Epithelial cell of prostate (primary cell): ENCODE results near the gene OLFML2B.
"Not testable (repeated sequence)": the region's sequence is repeated elsewhere in the genome, so short reads cannot be mapped to it uniquely, and the experiment has no call there.

ENCODE experiments used
- DNase-seq: peaks from one replicate; pipeline ENCODE4 v3.0.0-alpha.2; 2011; ENCODE audit warnings: low read depth, low spot score
- H3K27ac ChIP-seq: fragments of 450-650 bp; 2 replicates; pipeline ENCODE4 v1.5.1; 2017; ENCODE audit warnings: mild to moderate bottlenecking

Gene OLFML2B

GRCh38 chr1:162023547-162024501 is at the start of gene OLFML2B:
Gene OLFML2B (minus strand): TSS chr1:162023869. CDS start chr1:162023430, 439 bp downstream.
- no peak within 1 kb of the TSS for H3K27ac ChIP-seq
- DNase-seq: no peak

DNA sequence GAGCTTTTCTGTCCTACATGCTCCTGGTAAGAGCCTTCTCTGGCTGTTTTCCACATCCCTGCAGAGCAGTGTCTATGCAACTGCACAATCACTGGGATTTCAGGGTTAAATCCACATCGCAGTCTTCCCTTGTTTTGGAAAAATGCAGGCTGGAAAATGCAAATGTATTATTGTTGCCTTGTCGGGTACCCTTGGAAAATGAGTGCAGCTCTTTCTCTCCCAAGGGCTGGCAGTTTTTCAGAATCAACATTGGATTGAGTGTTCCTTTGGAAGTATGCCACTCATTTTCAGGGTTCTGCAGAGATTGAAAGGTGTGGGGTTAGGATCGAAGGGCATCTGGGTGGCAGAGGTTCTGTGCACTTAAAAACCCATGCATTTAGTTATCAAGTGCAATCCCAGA is 49.1 kb upstream of the OLFML2B start:
- H3K27ac ChIP-seq: no peak overlapping the region
- DNase-seq: no peak

GRCh38 chr1:162070825-162071224 is 47.2 kb upstream of the OLFML2B start:
- no peak for DNase-seq

DNA sequence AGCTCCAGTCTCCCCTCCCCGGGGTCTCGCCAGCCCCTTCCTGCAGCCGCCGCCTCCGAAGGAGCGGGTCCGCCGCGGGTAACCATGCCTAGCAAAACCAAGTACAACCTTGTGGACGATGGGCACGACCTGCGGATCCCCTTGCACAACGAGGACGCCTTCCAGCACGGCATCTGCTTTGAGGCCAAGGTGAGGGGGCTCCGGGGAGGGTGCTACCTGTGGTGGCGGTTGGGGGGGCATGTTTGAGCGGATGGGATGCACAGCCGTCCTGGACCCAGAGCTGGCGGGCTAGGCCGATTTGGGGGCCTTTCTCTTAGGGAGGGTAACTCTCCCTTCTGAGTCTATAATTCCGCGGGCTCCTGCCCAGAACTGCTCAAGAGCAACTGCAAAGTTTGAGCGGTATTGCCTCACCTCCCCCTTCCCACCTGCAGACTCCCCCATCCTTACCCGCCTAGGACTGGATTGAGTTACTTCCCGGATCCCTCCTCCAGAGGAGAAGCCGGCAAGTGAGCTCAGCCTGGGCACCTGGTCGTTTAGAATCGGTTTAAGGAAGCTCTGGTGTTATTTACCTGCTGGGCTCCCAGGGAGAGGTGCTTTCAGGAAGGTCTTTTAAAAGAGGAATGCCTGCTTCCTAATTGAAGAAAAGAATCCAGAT is 46.6 kb upstream of the OLFML2B start:
- H3K27ac ChIP-seq: no peak overlapping the region
- DNase-seq: no peak

More at GRCh38 chr1:162070825-162071224, 47.2 kb upstream of the OLFML2B start:
- H3K27ac ChIP-seq: no peak overlapping the region

- no peak for DNase-seq
- no peak within 1 kb of the TSS for H3K27ac ChIP-seq
Measured at GRCh38 chr1:162069334-162070093, 45.8 kb upstream of the OLFML2B start, which contains the start of gene NOS1AP. Gene NOS1AP (plus strand): TSS chr1:162069691. CDS start chr1:162070178, 487 bp downstream.

GRCh38 chr1:162068301-162068700 is 44.6 kb upstream of the OLFML2B start:
- no peak for DNase-seq
- H3K27ac ChIP-seq: no peak overlapping the region

- no peak for DNase-seq
- no peak overlapping the region for H3K27ac ChIP-seq
Measured at GRCh38 chr1:162067466-162067865, 43.8 kb upstream of the OLFML2B start.

DNA sequence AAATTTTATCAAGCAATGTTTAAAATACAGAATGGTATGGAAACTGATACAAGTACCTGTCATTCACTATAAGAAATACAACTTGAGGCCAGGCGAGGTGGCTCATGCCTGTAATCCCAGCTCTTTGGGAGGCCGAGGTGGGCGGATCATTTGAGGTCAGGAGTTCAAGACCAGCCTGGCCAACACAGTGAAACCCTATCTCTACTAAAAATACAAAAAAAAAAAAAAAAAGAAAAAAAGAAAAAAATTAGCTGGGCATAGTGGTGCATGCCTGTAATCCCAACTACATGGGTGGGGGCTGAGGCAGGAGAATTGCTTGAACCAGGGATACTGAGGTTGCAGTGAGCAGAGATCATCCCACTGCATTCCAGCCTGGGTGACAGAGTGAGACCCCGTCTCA is 43.2 kb upstream of the OLFML2B start:
- not testable (repeated sequence) for H3K27ac ChIP-seq, DNase-seq

GRCh38 chr1:162065016-162065415 is 41.3 kb upstream of the OLFML2B start:
- H3K27ac ChIP-seq: no peak overlapping the region
- no peak for DNase-seq

- H3K27ac ChIP-seq: no peak overlapping the region
- DNase-seq: no peak
Measured at GRCh38 chr1:162062542-162063015, 38.9 kb upstream of the OLFML2B start.

- no peak for DNase-seq
- H3K27ac ChIP-seq: no peak overlapping the region
Measured at GRCh38 chr1:162060314-162060713, 36.6 kb upstream of the OLFML2B start.

DNA sequence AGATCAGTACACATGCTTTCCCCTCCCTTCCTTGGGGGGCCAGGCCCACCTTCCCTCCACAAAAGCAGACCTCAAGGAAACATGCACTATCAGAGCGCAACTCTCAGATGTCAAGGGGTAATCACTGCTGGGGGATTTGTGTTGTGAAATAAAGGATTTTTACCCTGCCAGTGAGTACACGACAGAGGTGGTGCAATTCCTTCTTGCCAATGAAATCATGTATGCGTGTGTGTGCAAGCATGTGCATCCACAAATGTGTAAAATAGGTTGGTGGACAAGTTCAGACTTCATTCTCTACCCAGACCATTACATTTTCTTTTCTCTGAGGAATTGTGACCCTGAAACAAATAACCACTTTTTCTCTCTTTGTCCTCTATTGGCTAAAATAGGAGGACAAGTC is 36.1 kb upstream of the OLFML2B start:
- no peak for DNase-seq
- no peak overlapping the region for H3K27ac ChIP-seq

DNA sequence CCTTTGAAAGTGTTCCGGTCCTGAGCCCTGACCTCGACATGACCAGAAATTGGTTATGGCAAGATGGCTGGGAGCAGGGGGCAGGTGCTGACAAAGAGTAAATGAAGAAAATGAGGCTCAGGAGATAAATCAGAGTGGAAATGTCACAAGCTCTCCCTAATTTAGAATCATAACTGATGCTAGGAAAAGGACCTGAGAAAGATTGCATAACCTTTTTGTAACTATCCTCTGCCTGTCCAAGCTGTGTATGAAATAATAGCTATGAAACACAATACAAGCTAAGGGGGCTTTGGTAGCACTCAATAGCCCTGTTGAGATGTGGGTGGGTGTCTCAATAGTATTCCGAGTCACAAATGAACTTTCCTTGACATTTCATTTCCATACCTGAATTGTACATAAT is 32.9 kb upstream of the OLFML2B start:
- H3K27ac ChIP-seq: no peak overlapping the region
- no peak for DNase-seq

DNA sequence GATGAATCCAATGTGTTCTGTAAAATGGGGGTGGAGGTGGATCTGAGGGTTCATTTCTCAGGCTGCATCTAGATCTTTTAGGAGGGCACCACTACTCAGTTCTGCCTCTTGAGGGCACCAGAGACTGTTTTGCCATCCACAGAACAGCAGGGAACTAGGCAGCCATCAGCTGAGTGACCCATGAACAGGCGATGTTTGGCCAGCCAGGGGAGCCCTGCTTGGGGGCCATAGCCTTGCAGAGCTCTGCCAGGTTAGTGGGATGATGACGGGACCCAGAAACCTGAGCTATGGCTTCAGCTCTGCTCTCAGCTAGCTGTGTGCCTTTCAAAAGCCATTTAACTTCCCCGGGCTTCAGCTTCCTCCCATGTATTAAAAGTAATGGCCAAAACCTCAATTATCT is 32.4 kb upstream of the OLFML2B start:
- no peak for DNase-seq
- no peak overlapping the region for H3K27ac ChIP-seq

DNA sequence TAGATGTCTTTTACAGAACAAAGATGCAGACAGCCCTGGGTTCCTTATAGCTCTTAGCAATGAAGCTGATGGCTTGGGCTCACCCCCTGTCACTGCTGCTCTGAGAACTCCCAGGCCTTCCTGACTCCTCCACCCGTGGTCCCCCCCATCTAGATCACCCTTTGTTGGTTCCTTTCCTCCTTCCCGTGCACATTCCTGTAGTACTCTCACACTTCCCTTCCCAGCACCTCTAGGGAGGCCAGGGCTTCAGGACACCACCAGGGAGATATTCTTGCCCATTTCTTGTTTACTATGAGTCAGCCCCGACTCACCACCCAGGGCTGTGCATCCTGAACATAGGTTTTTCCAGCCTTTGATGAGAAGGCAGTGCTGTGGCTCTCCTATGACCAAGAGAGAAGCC is 31.4 kb upstream of the OLFML2B start:
- peak; percentile 70 for DNase-seq
- peak overlapping the region; percentile 22 for H3K27ac ChIP-seq

DNA sequence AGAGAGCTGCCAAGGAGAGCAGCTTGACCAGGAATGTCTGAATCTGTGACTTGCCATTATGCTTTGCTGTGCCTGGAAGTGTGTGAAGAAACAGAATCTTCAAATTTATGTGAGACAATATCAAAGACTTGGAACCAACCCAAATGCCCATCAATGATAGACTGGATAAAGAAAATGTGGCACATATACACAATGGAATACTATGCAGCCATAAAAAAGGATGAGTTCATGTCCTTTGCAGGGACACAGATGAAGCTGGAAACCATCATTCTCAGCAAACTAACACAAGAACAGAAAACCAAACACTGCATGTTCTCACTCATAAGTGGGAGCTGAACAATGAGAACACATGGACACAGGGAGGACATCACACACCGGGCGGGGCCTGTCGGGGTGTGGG is 30.3 kb upstream of the OLFML2B start:
- H3K27ac ChIP-seq, DNase-seq: not testable (repeated sequence)

DNA sequence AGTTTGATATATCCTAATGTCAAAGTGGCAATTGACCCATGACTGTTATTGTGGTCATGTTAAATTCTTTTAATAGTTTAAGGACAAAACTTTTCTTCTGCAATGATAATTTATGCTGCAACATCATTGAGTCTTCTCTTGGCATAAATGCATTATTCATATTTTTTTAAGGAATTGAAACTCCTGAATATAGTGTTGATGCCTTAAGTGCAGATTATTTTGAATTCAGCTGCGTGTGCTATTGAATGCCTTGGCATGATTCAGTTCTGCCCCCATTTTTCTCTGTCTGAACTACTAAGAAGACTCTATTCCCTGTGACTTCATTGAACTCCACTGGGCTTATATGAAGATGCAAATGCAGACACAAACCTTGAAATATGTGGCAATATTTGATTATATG is 23.3 kb upstream of the OLFML2B start:
- no peak for DNase-seq
- H3K27ac ChIP-seq: no peak overlapping the region

DNA sequence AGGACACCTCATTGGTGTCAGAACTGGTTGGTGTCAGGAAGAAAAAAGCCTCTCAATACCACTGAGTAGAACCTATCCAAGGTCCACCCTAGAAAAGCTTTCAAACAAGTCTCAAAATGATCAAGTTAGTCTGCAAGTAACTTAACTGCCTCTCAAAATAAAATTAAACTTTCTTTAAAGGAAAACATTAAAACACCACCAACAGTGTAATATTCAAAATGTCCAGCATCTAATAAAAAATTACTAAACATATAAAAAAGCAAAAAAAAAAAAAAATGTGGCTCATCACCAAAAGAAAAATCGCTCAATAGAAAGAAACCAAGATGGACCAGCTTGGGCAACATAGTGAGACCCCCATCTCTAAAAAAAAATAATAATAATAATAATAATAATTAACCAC is 18.7 kb upstream of the OLFML2B start:
- no peak overlapping the region for H3K27ac ChIP-seq
- DNase-seq: no peak

- H3K27ac ChIP-seq: no peak overlapping the region
- DNase-seq: no peak
Measured at GRCh38 chr1:162040657-162041056, 17.0 kb upstream of the OLFML2B start.

- DNase-seq: no peak
- H3K27ac ChIP-seq: no peak overlapping the region
Measured at GRCh38 chr1:162040001-162040400, 16.3 kb upstream of the OLFML2B start.
